ENCODE measurements around the gene TGOLN2. TPM values are rescaled to one million over a fixed set of nuclear protein-coding genes. Genes with fewer than 3 reads are reported as not detected.

TGOLN2 gene
- total and polyA plus RNA-seq, 2 experiments from 2014 or later: 51.1 to 66.5 TPM

DNA sequence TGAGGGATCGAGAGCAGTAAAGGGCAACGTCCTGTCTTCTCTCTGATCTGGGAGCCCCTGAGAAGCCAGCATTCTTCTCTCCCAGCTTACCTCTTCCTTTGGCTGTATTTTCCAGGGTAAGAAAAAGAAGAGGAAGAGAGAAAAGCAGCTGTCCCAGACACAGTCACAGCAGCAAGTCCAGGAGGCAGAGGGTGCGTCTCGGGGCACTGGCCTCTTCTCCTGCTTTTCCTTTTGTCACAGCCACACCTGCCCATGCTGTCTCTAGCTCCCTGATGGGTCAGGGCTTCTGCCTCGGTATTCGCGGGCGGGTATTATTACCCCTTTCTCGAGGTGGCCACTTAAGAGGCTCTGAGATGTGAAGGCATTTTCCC, 20.3 kb downstream of the TGOLN2 start:
- 91% methylated on average over 9 of the region's 9 CpGs for WGBS (ENCODE audit: low lambda C conversion rate, missing lambda C conversion rate)
- no peaks in the 10 kb centered on the region for H3K9me3 ChIP-seq (ENCODE audit: low read depth)
- peak overlapping the region; percentile 24 for H3K4me2 ChIP-seq
- no peaks in the 10 kb centered on the region for H3K36me3 ChIP-seq (replicated peaks; ENCODE audit: insufficient read depth, low read depth)
- H3K9me2 ChIP-seq (replicated peaks; ENCODE audit: insufficient read depth): no peaks in the 10 kb centered on the region
- H3K4me1 ChIP-seq (ENCODE audit: insufficient read depth): no peaks in the 10 kb centered on the region
- H4K20me1 ChIP-seq (ENCODE audit: insufficient read depth, poor library complexity, severe bottlenecking): no peaks in the 10 kb centered on the region
- TF ChIP-seq EZH2phosphoT487 (IDR thresholded peaks at IDR 0.05; ENCODE audit: low read depth, severe bottlenecking, unreplicated experiment) (no peak), EZH2 (IDR thresholded peaks at IDR 0.05; ENCODE audit: borderline replicate concordance) (no peak)
- TF ChIP-seq, protein P1, sequence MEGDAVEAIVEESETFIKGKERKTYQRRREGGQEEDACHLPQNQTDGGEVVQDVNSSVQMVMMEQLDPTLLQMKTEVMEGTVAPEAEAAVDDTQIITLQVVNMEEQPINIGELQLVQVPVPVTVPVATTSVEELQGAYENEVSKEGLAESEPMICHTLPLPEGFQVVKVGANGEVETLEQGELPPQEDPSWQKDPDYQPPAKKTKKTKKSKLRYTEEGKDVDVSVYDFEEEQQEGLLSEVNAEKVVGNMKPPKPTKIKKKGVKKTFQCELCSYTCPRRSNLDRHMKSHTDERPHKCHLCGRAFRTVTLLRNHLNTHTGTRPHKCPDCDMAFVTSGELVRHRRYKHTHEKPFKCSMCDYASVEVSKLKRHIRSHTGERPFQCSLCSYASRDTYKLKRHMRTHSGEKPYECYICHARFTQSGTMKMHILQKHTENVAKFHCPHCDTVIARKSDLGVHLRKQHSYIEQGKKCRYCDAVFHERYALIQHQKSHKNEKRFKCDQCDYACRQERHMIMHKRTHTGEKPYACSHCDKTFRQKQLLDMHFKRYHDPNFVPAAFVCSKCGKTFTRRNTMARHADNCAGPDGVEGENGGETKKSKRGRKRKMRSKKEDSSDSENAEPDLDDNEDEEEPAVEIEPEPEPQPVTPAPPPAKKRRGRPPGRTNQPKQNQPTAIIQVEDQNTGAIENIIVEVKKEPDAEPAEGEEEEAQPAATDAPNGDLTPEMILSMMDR (IDR thresholded peaks at IDR 0.05; ENCODE audit: poor library complexity): no peak
- no peaks in the 10 kb centered on the region for H3K79me2 ChIP-seq
- H3K27ac ChIP-seq: peak overlapping the region; percentile 82
- H2AFZ ChIP-seq: no peak overlapping the region
- DNase-seq (ENCODE audit: low spot score): no peak
- H3K4me3 ChIP-seq: no peak overlapping the region
- H3K27me3 ChIP-seq: no peaks in the 10 kb centered on the region

DNA sequence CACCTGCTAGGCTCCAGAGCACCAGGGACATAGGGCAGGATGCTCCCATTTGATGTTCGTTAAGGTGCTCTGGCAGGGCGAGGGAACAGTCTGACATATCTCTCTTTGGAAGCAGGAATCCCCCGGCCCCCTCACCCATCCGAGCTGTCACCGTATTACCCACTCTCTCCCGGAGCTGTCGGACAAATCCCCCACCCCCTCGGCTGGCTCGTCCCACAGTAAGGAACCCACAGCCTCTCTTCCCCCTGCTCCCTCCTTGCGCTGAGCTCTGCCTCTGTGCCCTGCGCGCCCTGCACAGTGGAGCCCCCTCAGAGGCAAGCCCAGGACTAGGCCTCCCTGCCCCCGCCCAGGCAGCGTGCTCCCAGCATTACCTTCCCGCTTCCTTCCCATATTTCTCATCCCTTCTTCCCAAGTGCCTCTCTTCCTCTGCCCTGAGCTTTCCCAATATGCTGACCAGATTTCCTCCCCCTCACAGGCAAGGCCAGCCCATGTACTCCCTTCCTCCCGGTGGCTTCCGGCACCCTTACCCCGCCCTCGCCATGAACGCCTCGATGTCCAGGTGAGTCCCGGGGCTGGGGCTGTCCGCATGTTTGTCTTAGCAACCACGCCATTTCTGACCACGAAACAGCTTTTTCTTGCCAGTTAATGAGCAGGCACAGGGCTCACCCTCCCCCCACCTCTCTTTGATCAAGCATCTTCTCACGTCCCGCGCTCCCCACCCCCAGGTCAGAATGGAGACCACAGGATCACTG, 23.8 kb downstream of the TGOLN2 start:
- H3K4me1 ChIP-seq (ENCODE audit: insufficient read depth): no peaks in the 10 kb centered on the region
- H4K20me1 ChIP-seq (ENCODE audit: insufficient read depth, poor library complexity, severe bottlenecking): no peaks in the 10 kb centered on the region
- no peak overlapping the region for H2AFZ ChIP-seq
- no peaks in the 10 kb centered on the region for H3K9me2 ChIP-seq (replicated peaks; ENCODE audit: insufficient read depth)
- H3K4me2 ChIP-seq: no peak overlapping the region
- TF ChIP-seq EZH2phosphoT487 (IDR thresholded peaks at IDR 0.05; ENCODE audit: low read depth, severe bottlenecking, unreplicated experiment): no peak
- TF ChIP-seq EZH2 (IDR thresholded peaks at IDR 0.05; ENCODE audit: borderline replicate concordance): no peak
- TF ChIP-seq, protein P1 (IDR thresholded peaks at IDR 0.05; ENCODE audit: poor library complexity): no peak
- no peaks in the 10 kb centered on the region for H3K9me3 ChIP-seq (ENCODE audit: low read depth)
- H3K79me2 ChIP-seq: no peaks in the 10 kb centered on the region
- H3K36me3 ChIP-seq (replicated peaks; ENCODE audit: insufficient read depth, low read depth): no peaks in the 10 kb centered on the region
- no peak overlapping the region for H3K4me3 ChIP-seq
- no peaks in the 10 kb centered on the region for H3K27me3 ChIP-seq
- DNase-seq (ENCODE audit: low spot score): no peak
- WGBS (ENCODE audit: low lambda C conversion rate, missing lambda C conversion rate): 96% methylated on average over 25 of the region's 28 CpGs
- no peak overlapping the region for H3K27ac ChIP-seq

DNA sequence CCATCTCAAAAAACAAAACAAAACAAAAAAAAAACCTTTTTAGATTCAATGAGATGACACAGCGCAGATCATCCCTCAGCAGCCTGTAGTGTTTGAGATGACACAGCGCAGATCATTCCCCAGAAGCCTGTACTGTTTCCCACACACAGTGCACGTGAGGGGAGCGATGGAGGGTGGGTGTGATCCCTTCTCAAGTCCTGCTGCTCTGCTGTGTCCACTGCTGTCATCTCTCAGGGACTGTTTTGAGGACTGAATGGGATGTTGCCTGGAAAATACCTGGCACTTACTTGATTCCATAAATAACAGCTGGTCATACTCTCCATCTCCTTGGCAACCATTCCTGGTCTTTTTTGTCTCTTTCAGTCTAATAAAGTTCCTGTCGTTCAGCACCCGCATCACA, 25.7 kb downstream of the TGOLN2 start:
- Histone ChIP-seq H2AFZ (no peak overlapping the region), H3K4me2 (no peak overlapping the region), H3K9me2 (replicated peaks; ENCODE audit: insufficient read depth) (no peaks in the 10 kb centered on the region), H3K9me3 (ENCODE audit: low read depth) (no peaks in the 10 kb centered on the region), H4K20me1 (ENCODE audit: insufficient read depth, poor library complexity, severe bottlenecking) (no peaks in the 10 kb centered on the region), H3K36me3 (replicated peaks; ENCODE audit: insufficient read depth, low read depth) (no peaks in the 10 kb centered on the region), H3K27ac (no peak overlapping the region), H3K4me3 (no peak overlapping the region), H3K79me2 (no peaks in the 10 kb centered on the region), H3K4me1 (ENCODE audit: insufficient read depth) (no peaks in the 10 kb centered on the region), H3K27me3 (no peaks in the 10 kb centered on the region)
- no peak for DNase-seq (ENCODE audit: low spot score)
- TF ChIP-seq EZH2phosphoT487 (IDR thresholded peaks at IDR 0.05; ENCODE audit: low read depth, severe bottlenecking, unreplicated experiment): no peak
- TF ChIP-seq, protein P1 (IDR thresholded peaks at IDR 0.05; ENCODE audit: poor library complexity): no peak
- TF ChIP-seq EZH2 (IDR thresholded peaks at IDR 0.05; ENCODE audit: borderline replicate concordance): no peak
- WGBS (ENCODE audit: low lambda C conversion rate, missing lambda C conversion rate): 93% methylated on average over 6 of the region's 6 CpGs

Data from hepatocyte (in vitro differentiated cells).